GM21723 (cell line): ENCODE results near the gene GPATCH2L.
A peak's percentile ranks its signal among the peaks of the same experiment; 100 is the strongest.

Experiments used
- ATAC-seq: cut with Tn5 transposase; IDR thresholded peaks from one replicate; pipeline ENCODE4 v1.9.1; 2021; ENCODE audit warnings: mild to moderate bottlenecking, moderate library complexity; ENCODE audit not compliant: unreplicated experiment

GPATCH2L gene

GRCh38 chr14:76195003-76195402 lies 43.3 kb downstream of the GPATCH2L start:
- no peak for ATAC-seq

- no peak for ATAC-seq
Observed at GRCh38 chr14:76196980-76197695, 45.4 kb downstream of the GPATCH2L start.

GRCh38 chr14:76201162-76201561 lies 49.4 kb downstream of the GPATCH2L start:
- ATAC-seq = no peak

- ATAC-seq = peak; percentile 78
Observed at GRCh38 chr14:76203086-76204001, 51.6 kb downstream of the GPATCH2L start.

GRCh38 chr14:76204461-76205230 lies 52.9 kb downstream of the GPATCH2L start:
- ATAC-seq = no peak

GRCh38 chr14:76205708-76206107 lies 54.0 kb downstream of the GPATCH2L start:
- ATAC-seq = no peak

GRCh38 chr14:76208340-76208739 lies 56.6 kb downstream of the GPATCH2L start:
- ATAC-seq = no peak

- no peak for ATAC-seq
Observed at GRCh38 chr14:76212242-76212641, 60.5 kb downstream of the GPATCH2L start.

GRCh38 chr14:76217179-76217578 lies 65.5 kb downstream of the GPATCH2L start:
- no peak for ATAC-seq

- no peak for ATAC-seq
Observed at GRCh38 chr14:76218662-76219061, 66.9 kb downstream of the GPATCH2L start.

- ATAC-seq = no peak
Observed at GRCh38 chr14:76219873-76220272, 68.2 kb downstream of the GPATCH2L start.

- ATAC-seq = no peak
Observed at GRCh38 chr14:76227450-76228050, 75.8 kb downstream of the GPATCH2L start.

GRCh38 chr14:76228138-76228537 lies 76.4 kb downstream of the GPATCH2L start:
- no peak for ATAC-seq

- ATAC-seq = no peak
Observed at GRCh38 chr14:76232800-76233199, 81.1 kb downstream of the GPATCH2L start.

GRCh38 chr14:76235628-76236027 lies 83.9 kb downstream of the GPATCH2L start:
- no peak for ATAC-seq

GRCh38 chr14:76236172-76237130 lies 84.7 kb downstream of the GPATCH2L start:
- peak; percentile 72 for ATAC-seq

- no peak for ATAC-seq
Observed at GRCh38 chr14:76237349-76237990, 85.7 kb downstream of the GPATCH2L start.

- no peak for ATAC-seq
Observed at GRCh38 chr14:76245097-76245496, 93.4 kb downstream of the GPATCH2L start.

GRCh38 chr14:76250302-76250701 lies 98.6 kb downstream of the GPATCH2L start:
- no peak for ATAC-seq
